Ascending aorta (tissue), 2 donors: ENCODE results near the gene CHST13. TPM values are rescaled to one million over a fixed set of nuclear protein-coding genes. Genes with fewer than 3 reads are reported as not detected.

Source experiments
- DNase-seq, 2 donors: peaks; one replicate each; pipeline ENCODE4 v3.0.0-alpha.2; 2019; ENCODE audit warnings: low spot score in 2 of 2
- H3K27ac ChIP-seq, 2 donors: fragments of 200-600 bp; sonication (generic); one replicate each; pipeline ENCODE4 v1.5.1; 2016 to 2017; ENCODE audit warnings: mild to moderate bottlenecking in 1 of 2
- H3K27me3 ChIP-seq: fragments of 200-600 bp; sonication (generic); one replicate; pipeline ENCODE4 v1.5.1; 2017
- H3K36me3 ChIP-seq, 2 donors: fragments of 200-600 bp; sonication (generic); one replicate each; pipeline ENCODE4 v1.5.1; 2016
- H3K4me1 ChIP-seq, 2 donors: fragments of 200-600 bp; sonication (generic); one replicate each; pipeline ENCODE4 v1.5.1; 2016 to 2017; ENCODE audit warnings: mild to moderate bottlenecking in 1 of 2
- H3K4me3 ChIP-seq, 2 donors: fragments of 200-600 bp; sonication (generic); one replicate each; pipeline ENCODE4 v1.5.1; 2016 to 2017; ENCODE audit warnings: mild to moderate bottlenecking in 1 of 2
- H3K9me3 ChIP-seq, 2 donors: fragments of 200-600 bp; sonication (generic); one replicate each; pipeline ENCODE4 v1.5.1; 2016
- intact Hi-C: fragments of 100-400 bp; cut with DNase I; formaldehyde crosslinking; loops from one replicate; pipeline ENCODE4 v1.15.1; 2023
- total RNA-seq: library from RNA; depleted of rRNA; stranded (reverse); fragments of >200 nt; gene quantifications from one replicate; pipeline ENCODE4 v1.1.0, GENCODE V29; 2016
- TF ChIP-seq, protein P1 (sequence below), 3 experiments: fragments of 200-600 bp in 2 of 3; fragments of 450-650 bp in 1 of 3; sonication (generic) in 2 of 3; IDR thresholded peaks; one replicate each; pipeline ENCODE4 v1.5.1; 2016 to 2019; ENCODE audit warnings: antibody characterized with exemption in 3 of 3, mild to moderate bottlenecking in 1 of 3, moderate library complexity in 1 of 3

CHST13 gene
- total RNA-seq, 1 donor from 2014 or later: not detected

DNA sequence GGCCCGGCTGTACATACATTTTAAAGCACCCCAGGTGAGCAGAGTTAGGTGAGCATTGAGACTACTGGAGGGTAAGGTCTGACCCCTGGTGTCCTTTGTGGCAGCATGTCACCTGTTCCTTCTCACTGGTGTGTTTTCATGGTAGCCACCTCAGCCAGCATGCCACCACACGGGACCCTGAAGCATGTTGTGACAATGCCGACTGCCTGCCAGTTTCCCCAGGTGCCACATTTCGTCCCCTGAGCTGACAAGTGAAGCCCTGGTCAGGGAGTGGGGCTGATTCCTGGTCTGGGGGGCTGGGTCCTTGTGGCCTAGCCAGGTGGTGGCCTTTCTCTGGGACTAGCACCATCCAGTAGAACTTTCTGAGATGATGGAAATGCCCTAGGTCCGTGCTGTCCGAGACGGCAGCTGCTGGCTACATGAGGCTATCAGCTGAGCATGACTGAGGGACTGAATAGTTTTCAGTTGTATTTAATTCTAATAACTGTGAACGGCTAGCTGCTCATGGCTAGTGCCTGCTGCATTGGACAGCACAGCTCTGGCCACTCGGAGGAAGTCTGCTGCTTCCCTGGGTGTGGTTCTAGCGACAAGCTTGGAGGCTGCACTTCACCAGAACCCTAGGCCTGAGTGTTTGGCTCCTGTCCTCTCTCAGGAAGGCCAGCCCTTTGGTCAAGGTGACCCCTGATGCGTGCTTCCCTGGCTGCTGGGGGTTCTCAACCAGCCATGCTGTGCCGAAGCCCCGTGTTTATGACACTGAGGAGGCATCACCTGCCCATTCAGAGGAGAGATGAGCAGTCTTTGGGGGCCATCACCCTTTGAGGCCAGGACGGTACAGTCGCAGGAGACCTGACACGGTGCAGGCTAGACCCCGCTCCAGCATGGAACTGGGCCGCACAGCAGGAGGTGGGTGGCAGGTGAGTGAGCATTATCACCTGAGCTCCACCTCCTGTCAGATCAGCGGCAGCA lies 30.9 kb downstream of the CHST13 start:
- DNase-seq: peak in 1 of 2 donors; percentile 55
- intact Hi-C loops: no loop called here
- Histone ChIP-seq H3K9me3 (no peaks in the 10 kb centered on the region), H3K36me3 (no peaks in the 10 kb centered on the region), H3K27ac (no peak overlapping the region), H3K27me3 (no peaks in the 10 kb centered on the region), H3K4me3 (no peak overlapping the region), H3K4me1 (no peaks in the 10 kb centered on the region)
- TF ChIP-seq, protein P1, sequence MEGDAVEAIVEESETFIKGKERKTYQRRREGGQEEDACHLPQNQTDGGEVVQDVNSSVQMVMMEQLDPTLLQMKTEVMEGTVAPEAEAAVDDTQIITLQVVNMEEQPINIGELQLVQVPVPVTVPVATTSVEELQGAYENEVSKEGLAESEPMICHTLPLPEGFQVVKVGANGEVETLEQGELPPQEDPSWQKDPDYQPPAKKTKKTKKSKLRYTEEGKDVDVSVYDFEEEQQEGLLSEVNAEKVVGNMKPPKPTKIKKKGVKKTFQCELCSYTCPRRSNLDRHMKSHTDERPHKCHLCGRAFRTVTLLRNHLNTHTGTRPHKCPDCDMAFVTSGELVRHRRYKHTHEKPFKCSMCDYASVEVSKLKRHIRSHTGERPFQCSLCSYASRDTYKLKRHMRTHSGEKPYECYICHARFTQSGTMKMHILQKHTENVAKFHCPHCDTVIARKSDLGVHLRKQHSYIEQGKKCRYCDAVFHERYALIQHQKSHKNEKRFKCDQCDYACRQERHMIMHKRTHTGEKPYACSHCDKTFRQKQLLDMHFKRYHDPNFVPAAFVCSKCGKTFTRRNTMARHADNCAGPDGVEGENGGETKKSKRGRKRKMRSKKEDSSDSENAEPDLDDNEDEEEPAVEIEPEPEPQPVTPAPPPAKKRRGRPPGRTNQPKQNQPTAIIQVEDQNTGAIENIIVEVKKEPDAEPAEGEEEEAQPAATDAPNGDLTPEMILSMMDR (IDR thresholded peaks at IDR 0.05): no peak

DNA sequence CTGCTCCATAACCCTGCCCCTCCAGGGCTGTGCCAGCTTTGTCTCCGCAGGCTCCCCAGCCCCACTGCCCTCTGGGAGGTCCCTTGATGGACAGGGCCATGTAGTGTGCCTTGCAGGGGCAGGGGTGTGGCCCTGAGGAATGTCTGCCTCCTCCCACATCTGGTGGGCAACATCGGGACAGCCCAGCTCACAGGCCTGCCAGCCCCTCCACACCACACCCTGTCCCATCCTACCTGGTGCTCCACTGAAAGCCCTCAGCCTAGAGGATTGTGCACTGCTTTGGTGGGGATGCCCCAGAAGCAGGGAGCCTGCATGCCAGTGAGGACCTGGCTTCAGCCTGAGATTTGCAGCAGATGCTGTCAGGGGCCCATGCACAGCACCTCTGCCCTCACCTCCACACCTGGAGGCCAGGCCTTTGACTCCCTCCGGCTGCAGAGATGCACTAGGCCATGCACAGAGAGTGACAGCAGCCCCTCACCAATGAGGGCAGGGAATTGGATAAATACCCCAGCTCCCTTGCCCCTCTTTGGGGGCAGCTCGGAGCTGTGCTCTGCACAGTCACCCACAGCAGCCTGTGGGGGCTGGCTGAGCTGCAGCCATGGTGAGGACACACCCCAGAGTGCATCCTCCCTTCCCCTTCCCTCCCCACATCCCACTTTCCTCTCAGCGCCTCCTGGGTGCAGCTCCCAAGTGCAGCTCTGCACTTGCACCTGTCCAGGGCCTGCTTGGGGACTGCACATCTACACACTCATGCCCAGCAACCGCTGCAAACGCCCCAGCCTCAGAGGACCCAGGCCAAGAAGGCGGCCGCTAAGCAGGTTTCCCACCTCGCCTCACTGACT lies 32.1 kb downstream of the CHST13 start:
- Histone ChIP-seq H3K4me3 (no peak overlapping the region), H3K36me3 (no peaks in the 10 kb centered on the region), H3K27ac (no peak overlapping the region), H3K4me1 (no peaks in the 10 kb centered on the region), H3K9me3 (no peaks in the 10 kb centered on the region), H3K27me3 (no peaks in the 10 kb centered on the region)
- intact Hi-C loops: no loop called here
- TF ChIP-seq, protein P1 (IDR thresholded peaks at IDR 0.05): no peak
- DNase-seq: peak in 1 of 2 donors; percentile 27

DNA sequence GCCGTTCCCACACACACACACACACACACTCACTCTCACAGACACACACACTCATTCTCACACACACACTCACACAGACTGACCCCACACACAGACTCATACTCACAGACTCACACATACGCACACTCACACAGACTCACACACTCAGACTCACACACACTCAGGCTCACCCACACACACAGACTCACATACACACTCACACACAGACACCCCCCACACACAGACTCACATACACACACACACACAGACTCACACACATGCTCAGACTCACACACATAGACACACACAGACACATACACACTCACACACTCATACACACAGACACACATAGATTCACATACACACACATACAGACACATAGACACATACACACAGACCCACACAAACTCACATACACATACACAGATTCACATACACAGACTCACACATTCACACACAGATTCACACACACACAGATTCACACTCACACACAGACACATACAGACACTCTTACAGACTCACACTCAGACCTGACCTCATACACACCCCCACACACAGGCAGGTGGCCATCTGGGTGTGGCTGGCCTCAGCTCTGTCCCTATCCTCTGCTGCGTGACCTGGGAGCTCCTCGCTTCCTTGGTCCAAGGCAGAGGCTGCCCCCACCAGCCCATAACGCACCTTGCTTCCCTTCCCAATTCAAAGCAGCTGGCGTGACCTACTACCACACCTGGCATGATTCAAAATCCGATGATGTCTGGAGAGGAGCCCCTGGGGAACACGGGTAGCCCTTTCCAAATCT lies 32.9 kb downstream of the CHST13 start:
- TF ChIP-seq, protein P1 (IDR thresholded peaks at IDR 0.05): no peak
- Histone ChIP-seq H3K4me1 (no peaks in the 10 kb centered on the region), H3K9me3 (no peaks in the 10 kb centered on the region), H3K4me3 (no peak overlapping the region), H3K27ac (no peak overlapping the region), H3K36me3 (no peaks in the 10 kb centered on the region), H3K27me3 (no peaks in the 10 kb centered on the region)
- peak in 1 of 2 donors; percentile 18 for DNase-seq
- intact Hi-C loops: no loop called here

DNA sequence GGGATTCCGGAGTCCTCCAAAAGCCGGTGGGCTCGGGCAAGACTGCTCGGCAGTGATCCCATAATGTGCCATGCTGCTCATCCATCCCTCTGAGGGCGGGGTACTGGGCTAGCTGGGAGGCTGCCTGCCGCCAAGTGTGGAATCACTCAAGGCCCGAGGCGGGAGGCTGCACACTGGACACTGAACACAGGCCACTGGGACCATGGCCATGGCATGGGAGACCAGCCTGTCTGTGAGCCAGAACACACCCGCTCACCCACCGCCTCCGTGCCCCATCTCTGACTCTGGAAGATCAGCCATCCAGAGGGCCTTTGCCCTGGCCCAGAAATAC lies 33.4 kb downstream of the CHST13 start:
- peak in 1 of 2 donors; percentile 44 for DNase-seq
- Histone ChIP-seq H3K27ac (no peak overlapping the region), H3K4me1 (no peaks in the 10 kb centered on the region), H3K4me3 (no peak overlapping the region), H3K27me3 (no peaks in the 10 kb centered on the region), H3K36me3 (no peaks in the 10 kb centered on the region), H3K9me3 (no peaks in the 10 kb centered on the region)
- intact Hi-C loops: no loop called here
- TF ChIP-seq, protein P1 (IDR thresholded peaks at IDR 0.05): no peak

DNA sequence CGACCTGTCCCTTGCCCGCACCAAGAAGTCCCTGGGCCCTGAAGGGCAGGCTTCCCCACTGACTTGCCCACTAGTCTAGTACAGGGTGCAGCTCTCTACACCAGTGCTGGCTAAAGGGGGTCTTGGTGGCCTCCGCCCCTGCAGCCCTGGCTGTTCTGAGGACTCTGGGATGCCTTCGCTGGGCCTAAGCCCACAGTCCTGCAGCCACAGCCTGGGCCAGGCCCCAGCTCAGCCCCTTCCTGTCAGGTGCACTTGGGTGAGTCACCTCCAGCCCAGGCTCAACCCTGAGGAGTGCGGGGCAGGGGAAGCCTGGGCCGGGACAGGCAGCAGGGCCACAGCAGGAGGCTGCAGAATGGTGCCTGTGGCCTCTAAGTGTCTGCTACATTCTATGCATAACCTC lies 33.8 kb downstream of the CHST13 start:
- Histone ChIP-seq H3K4me3 (no peak overlapping the region), H3K4me1 (no peaks in the 10 kb centered on the region), H3K27ac (no peak overlapping the region), H3K36me3 (no peaks in the 10 kb centered on the region), H3K27me3 (no peaks in the 10 kb centered on the region), H3K9me3 (peaks cover 0 to 2% of the 10 kb centered on the region in 2 donors)
- no peak for DNase-seq
- intact Hi-C loops: no loop called here
- TF ChIP-seq, protein P1 (IDR thresholded peaks at IDR 0.05): no peak
